Left lobe of liver (tissue), 2 donors: ENCODE data around the gene CIDEA. TPM values are rescaled to one million over a fixed set of nuclear protein-coding genes. Genes with fewer than 3 reads are reported as not detected.
"Not testable (repeated sequence)": the region's sequence is repeated elsewhere in the genome, so short reads cannot be mapped to it uniquely, and the experiment has no call there.

ENCODE experiments used
- ATAC-seq: fragments of 200-7000 bp; cut with Tn5 transposase; one replicate; pipeline ENCODE4 v1.9.1; 2020; ENCODE audit warnings: mild to moderate bottlenecking, moderate library complexity
- DNase-seq: peaks from one replicate; pipeline ENCODE4 v3.0.0-alpha.2; 2020; ENCODE audit warnings: low spot score
- total RNA-seq: library from RNA; stranded (reverse); gene quantifications from one replicate; pipeline ENCODE4 v1.2.1, GENCODE V29; 2021
- donor health status: DM: no; HTN: no; CAD: no; lungs with moderate emphysema.
- donor health status: DM: no; HTN: yes; CAD: no.

The CIDEA gene
- total RNA-seq, 1 donor from 2014 or later: not detected

GRCh38 chr18:12236934-12237832 is 17.0 kb upstream of the CIDEA start:
- ATAC-seq (peak; percentile 99), DNase-seq (peak; percentile 78)

- no peak for ATAC-seq
- DNase-seq: no peak
Observed at GRCh38 chr18:12238826-12239225, 15.3 kb upstream of the CIDEA start.

- no peak for DNase-seq
- no peak for ATAC-seq
Observed at GRCh38 chr18:12239431-12239830, 14.7 kb upstream of the CIDEA start.

- DNase-seq (no peak), ATAC-seq (no peak)
Observed at GRCh38 chr18:12242658-12243260, 11.4 kb upstream of the CIDEA start.

- ATAC-seq, DNase-seq: not testable (repeated sequence)
Observed at GRCh38 chr18:12243272-12243671, 10.9 kb upstream of the CIDEA start.

- ATAC-seq (no peak), DNase-seq (no peak)
Observed at GRCh38 chr18:12245793-12246135, 8.4 kb upstream of the CIDEA start.

- ATAC-seq: no peak
- DNase-seq: no peak
Observed at GRCh38 chr18:12246849-12247808, 7.0 kb upstream of the CIDEA start.

GRCh38 chr18:12247946-12248345 is 6.2 kb upstream of the CIDEA start:
- DNase-seq (no peak), ATAC-seq (no peak)

- ATAC-seq: no peak
- DNase-seq: no peak
Observed at GRCh38 chr18:12248926-12249720, 5.0 kb upstream of the CIDEA start.

- no peak for DNase-seq
- ATAC-seq: no peak
Observed at GRCh38 chr18:12251311-12251710, 2.9 kb upstream of the CIDEA start.

- no peak for DNase-seq
- ATAC-seq: no peak
Observed at GRCh38 chr18:12252061-12252460, 2.1 kb upstream of the CIDEA start.

GRCh38 chr18:12253027-12253426 is 1.1 kb upstream of the CIDEA start:
- DNase-seq (no peak), ATAC-seq (no peak)

GRCh38 chr18:12253663-12254135 is 462 bp upstream of the CIDEA start:
- DNase-seq (no peak), ATAC-seq (peak; percentile 55)

- no peak for DNase-seq
- ATAC-seq: no peak
Observed at GRCh38 chr18:12254820-12255511, 805 bp downstream of the CIDEA start.

GRCh38 chr18:12255626-12256026 is 1.5 kb downstream of the CIDEA start:
- no peak for DNase-seq
- no peak for ATAC-seq

GRCh38 chr18:12256951-12257350 is 2.8 kb downstream of the CIDEA start:
- DNase-seq: no peak
- ATAC-seq: peak; percentile 53

GRCh38 chr18:12257996-12258718 is 4.0 kb downstream of the CIDEA start:
- DNase-seq: no peak
- ATAC-seq: no peak

GRCh38 chr18:12258719-12259705 is 4.9 kb downstream of the CIDEA start:
- ATAC-seq (peak; percentile 20), DNase-seq (no peak)
